ENCODE results near the gene SLC6A6. TPM values are rescaled to one million over a fixed set of nuclear protein-coding genes. Genes with fewer than 3 reads are reported as not detected.
A peak's percentile ranks its signal among the peaks of the same experiment; 100 is the strongest.

SLC6A6 gene
- polyA plus RNA-seq, 10 donors, result 2.6 to 6.5 (median 3.7) TPM

GRCh38 chr3:14464521-14464920 is 62.1 kb downstream of the SLC6A6 start:
- no peak for DNase-seq

GRCh38 chr3:14465425-14465824 is 63.0 kb downstream of the SLC6A6 start:
- no peak for DNase-seq

GRCh38 chr3:14466179-14466903 is 63.9 kb downstream of the SLC6A6 start:
- DNase-seq, result no peak

GRCh38 chr3:14467814-14468620 is 65.6 kb downstream of the SLC6A6 start:
- DNase-seq, result peak; percentile 32 to 62 (median 40)

GRCh38 chr3:14468621-14468981 is 66.2 kb downstream of the SLC6A6 start:
- no peak for DNase-seq

- DNase-seq, result peak in 1 of 3 donors; percentile 59
These were observed 68.1 kb downstream of the SLC6A6 start for GRCh38 chr3:14470461-14470860.

GRCh38 chr3:14471016-14471415 is 68.6 kb downstream of the SLC6A6 start:
- DNase-seq, result no peak

GRCh38 chr3:14471690-14472089 is 69.3 kb downstream of the SLC6A6 start:
- no peak for DNase-seq

- DNase-seq, result peak in 1 of 3 donors; percentile 67
These were observed 70.3 kb downstream of the SLC6A6 start for GRCh38 chr3:14472471-14473351.

- DNase-seq, result no peak
These were observed 71.0 kb downstream of the SLC6A6 start for GRCh38 chr3:14473411-14473891.

- DNase-seq, result no peak
These were observed 72.1 kb downstream of the SLC6A6 start for GRCh38 chr3:14474363-14475081.

- DNase-seq, result no peak
These were observed 73.2 kb downstream of the SLC6A6 start for GRCh38 chr3:14475621-14476020.

- DNase-seq, result no peak
These were observed 74.3 kb downstream of the SLC6A6 start for GRCh38 chr3:14476583-14477265.

- no peak for DNase-seq
These were observed 75.0 kb downstream of the SLC6A6 start for GRCh38 chr3:14477311-14477935.

- DNase-seq, result no peak
These were observed 76.6 kb downstream of the SLC6A6 start for GRCh38 chr3:14478956-14479550.

GRCh38 chr3:14479591-14479990 is 77.2 kb downstream of the SLC6A6 start:
- no peak for DNase-seq

- DNase-seq, result no peak
These were observed 78.0 kb downstream of the SLC6A6 start for GRCh38 chr3:14480207-14481017.

GRCh38 chr3:14481018-14481645 is 78.7 kb downstream of the SLC6A6 start:
- no peak for DNase-seq

All from muscle of back (tissue), 11 donors.